Measurements from ENCODE around the gene SMYD2. TPM values are rescaled to one million over a fixed set of nuclear protein-coding genes. Genes with fewer than 3 reads are reported as not detected.

The SMYD2 gene
- polyA plus RNA-seq, 1 donor from 2014 or later = 36.9 TPM

DNA sequence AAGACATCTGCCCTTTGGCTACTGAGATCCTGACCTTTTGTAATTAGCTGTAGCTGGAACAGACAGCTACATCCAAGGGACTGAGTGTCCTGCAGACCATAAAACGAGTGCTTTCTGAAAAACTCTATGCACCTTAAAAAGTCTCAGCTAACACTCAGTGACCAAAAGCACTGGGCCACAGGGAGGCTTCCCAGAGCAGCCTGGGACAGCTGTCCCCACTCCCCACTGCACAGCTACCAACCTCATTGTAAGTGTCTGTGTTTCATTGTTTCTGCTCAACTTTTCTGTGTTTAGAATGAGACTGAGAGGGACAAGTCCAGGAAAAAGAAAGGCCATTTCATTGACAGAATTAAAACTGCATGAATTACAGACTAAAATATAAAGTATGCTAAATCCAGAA is 80.7 kb downstream of the SMYD2 start:
- H3K27ac ChIP-seq (ENCODE audit: low read length) = no peak overlapping the region
- H3K36me3 ChIP-seq (ENCODE audit: insufficient read depth, low read length) = no peaks in the 10 kb centered on the region
- H3K9me2 ChIP-seq (ENCODE audit: insufficient read depth, low read length) = no peaks in the 10 kb centered on the region
- H2AFZ ChIP-seq (ENCODE audit: low read depth, low read length) = no peak overlapping the region
- H3K27me3 ChIP-seq (ENCODE audit: insufficient read depth, low read depth, low read length) = no peaks in the 10 kb centered on the region
- H3K4me3 ChIP-seq (ENCODE audit: low read length) = no peak overlapping the region
- H3K9me3 ChIP-seq (ENCODE audit: low read length) = no peaks in the 10 kb centered on the region
- no peaks in the 10 kb centered on the region for H3F3A ChIP-seq (ENCODE audit: insufficient read depth, low read length, poor library complexity, severe bottlenecking)
- no peaks in the 10 kb centered on the region for H4K20me1 ChIP-seq (ENCODE audit: insufficient read depth)
- H3K79me2 ChIP-seq (replicated peaks; ENCODE audit: insufficient read depth, low read length) = no peaks in the 10 kb centered on the region
- no peak overlapping the region for H3K9ac ChIP-seq (ENCODE audit: low read length)
- no peak overlapping the region for H3K4me2 ChIP-seq (ENCODE audit: low read length)
- no peak for TF ChIP-seq SMC3 (conservative IDR thresholded peaks at IDR 0.05; ENCODE audit: poor library complexity)
- TF ChIP-seq TAF1 (IDR thresholded peaks at IDR 0.05; ENCODE audit: low read depth) = no peak
- no peak for TF ChIP-seq EP300 (conservative IDR thresholded peaks at IDR 0.05; ENCODE audit: poor library complexity, severe bottlenecking)
- TF ChIP-seq EZH2 (IDR thresholded peaks at IDR 0.05; ENCODE audit: borderline replicate concordance, insufficient read depth, low read length, poor library complexity, severe bottlenecking) = no peak
- TF ChIP-seq RAD21 (conservative IDR thresholded peaks at IDR 0.05) = no peak
- no peak for TF ChIP-seq MXI1 (conservative IDR thresholded peaks at IDR 0.05; ENCODE audit: poor library complexity, severe bottlenecking)
- TF ChIP-seq, protein P1, sequence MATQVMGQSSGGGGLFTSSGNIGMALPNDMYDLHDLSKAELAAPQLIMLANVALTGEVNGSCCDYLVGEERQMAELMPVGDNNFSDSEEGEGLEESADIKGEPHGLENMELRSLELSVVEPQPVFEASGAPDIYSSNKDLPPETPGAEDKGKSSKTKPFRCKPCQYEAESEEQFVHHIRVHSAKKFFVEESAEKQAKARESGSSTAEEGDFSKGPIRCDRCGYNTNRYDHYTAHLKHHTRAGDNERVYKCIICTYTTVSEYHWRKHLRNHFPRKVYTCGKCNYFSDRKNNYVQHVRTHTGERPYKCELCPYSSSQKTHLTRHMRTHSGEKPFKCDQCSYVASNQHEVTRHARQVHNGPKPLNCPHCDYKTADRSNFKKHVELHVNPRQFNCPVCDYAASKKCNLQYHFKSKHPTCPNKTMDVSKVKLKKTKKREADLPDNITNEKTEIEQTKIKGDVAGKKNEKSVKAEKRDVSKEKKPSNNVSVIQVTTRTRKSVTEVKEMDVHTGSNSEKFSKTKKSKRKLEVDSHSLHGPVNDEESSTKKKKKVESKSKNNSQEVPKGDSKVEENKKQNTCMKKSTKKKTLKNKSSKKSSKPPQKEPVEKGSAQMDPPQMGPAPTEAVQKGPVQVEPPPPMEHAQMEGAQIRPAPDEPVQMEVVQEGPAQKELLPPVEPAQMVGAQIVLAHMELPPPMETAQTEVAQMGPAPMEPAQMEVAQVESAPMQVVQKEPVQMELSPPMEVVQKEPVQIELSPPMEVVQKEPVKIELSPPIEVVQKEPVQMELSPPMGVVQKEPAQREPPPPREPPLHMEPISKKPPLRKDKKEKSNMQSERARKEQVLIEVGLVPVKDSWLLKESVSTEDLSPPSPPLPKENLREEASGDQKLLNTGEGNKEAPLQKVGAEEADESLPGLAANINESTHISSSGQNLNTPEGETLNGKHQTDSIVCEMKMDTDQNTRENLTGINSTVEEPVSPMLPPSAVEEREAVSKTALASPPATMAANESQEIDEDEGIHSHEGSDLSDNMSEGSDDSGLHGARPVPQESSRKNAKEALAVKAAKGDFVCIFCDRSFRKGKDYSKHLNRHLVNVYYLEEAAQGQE (IDR thresholded peaks at IDR 0.05; ENCODE audit: borderline replicate concordance) = no peak
- TF ChIP-seq POLR2AphosphoS5 (IDR thresholded peaks at IDR 0.05) = no peak
- TF ChIP-seq, protein P2, sequence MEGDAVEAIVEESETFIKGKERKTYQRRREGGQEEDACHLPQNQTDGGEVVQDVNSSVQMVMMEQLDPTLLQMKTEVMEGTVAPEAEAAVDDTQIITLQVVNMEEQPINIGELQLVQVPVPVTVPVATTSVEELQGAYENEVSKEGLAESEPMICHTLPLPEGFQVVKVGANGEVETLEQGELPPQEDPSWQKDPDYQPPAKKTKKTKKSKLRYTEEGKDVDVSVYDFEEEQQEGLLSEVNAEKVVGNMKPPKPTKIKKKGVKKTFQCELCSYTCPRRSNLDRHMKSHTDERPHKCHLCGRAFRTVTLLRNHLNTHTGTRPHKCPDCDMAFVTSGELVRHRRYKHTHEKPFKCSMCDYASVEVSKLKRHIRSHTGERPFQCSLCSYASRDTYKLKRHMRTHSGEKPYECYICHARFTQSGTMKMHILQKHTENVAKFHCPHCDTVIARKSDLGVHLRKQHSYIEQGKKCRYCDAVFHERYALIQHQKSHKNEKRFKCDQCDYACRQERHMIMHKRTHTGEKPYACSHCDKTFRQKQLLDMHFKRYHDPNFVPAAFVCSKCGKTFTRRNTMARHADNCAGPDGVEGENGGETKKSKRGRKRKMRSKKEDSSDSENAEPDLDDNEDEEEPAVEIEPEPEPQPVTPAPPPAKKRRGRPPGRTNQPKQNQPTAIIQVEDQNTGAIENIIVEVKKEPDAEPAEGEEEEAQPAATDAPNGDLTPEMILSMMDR (IDR thresholded peaks at IDR 0.05; ENCODE audit: poor library complexity, severe bottlenecking) = no peak

DNA sequence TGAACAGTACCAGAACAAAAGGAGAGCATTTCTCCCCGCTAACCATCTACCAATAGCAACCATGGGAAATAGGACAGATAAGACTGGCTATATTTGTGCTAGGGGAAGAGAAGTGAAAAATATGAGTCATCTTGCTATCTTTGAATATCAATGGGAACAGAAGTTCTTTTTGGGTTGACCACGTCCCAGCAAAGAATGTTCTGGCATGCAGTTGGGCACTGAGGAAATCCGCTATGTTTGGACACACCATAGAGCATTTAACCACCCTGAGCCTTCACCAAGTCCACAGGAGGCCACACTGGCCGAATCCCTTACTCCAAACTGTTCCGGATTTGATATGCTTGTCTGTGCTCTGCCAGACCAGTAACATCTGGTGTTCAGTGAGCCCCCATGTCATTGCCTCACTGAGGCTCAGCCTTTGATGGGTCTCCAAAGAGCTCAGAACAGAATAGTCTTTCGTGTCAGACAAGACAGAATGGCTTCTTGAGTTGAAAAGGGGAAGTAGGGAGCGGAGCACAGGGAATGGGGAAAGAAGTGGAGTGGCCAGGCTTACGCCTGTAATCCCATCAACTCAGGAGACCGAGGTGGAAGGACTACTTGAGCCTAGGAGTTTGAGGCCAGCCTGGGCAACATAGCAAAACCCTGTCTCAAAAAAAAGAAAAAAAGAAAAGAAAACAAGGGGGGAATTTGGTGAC is 81.4 kb downstream of the SMYD2 start:
- H3K27ac ChIP-seq (ENCODE audit: low read length) = no peak overlapping the region
- H3K4me3 ChIP-seq (ENCODE audit: low read length) = no peak overlapping the region
- no peaks in the 10 kb centered on the region for H4K20me1 ChIP-seq (ENCODE audit: insufficient read depth)
- H3K9ac ChIP-seq (ENCODE audit: low read length) = no peak overlapping the region
- H3F3A ChIP-seq (ENCODE audit: insufficient read depth, low read length, poor library complexity, severe bottlenecking) = no peaks in the 10 kb centered on the region
- no peaks in the 10 kb centered on the region for H3K79me2 ChIP-seq (replicated peaks; ENCODE audit: insufficient read depth, low read length)
- H3K4me2 ChIP-seq (ENCODE audit: low read length) = no peak overlapping the region
- TF ChIP-seq SMC3 (conservative IDR thresholded peaks at IDR 0.05; ENCODE audit: poor library complexity) (no peak), TAF1 (IDR thresholded peaks at IDR 0.05; ENCODE audit: low read depth) (no peak), EP300 (conservative IDR thresholded peaks at IDR 0.05; ENCODE audit: poor library complexity, severe bottlenecking) (no peak), RAD21 (conservative IDR thresholded peaks at IDR 0.05) (no peak), EZH2 (IDR thresholded peaks at IDR 0.05; ENCODE audit: borderline replicate concordance, insufficient read depth, low read length, poor library complexity, severe bottlenecking) (no peak), MXI1 (conservative IDR thresholded peaks at IDR 0.05; ENCODE audit: poor library complexity, severe bottlenecking) (no peak)
- TF ChIP-seq, protein P2 (IDR thresholded peaks at IDR 0.05; ENCODE audit: poor library complexity, severe bottlenecking) = no peak
- TF ChIP-seq, protein P1 (IDR thresholded peaks at IDR 0.05; ENCODE audit: borderline replicate concordance) = no peak
- H2AFZ ChIP-seq (ENCODE audit: low read depth, low read length) = no peak overlapping the region
- no peaks in the 10 kb centered on the region for H3K36me3 ChIP-seq (ENCODE audit: insufficient read depth, low read length)
- no peaks in the 10 kb centered on the region for H3K9me3 ChIP-seq (ENCODE audit: low read length)
- H3K9me2 ChIP-seq (ENCODE audit: insufficient read depth, low read length) = no peaks in the 10 kb centered on the region
- no peaks in the 10 kb centered on the region for H3K27me3 ChIP-seq (ENCODE audit: insufficient read depth, low read depth, low read length)

Measured in neural cell (in vitro differentiated cells).